ENCODE measurements around the gene RCVRN.

RCVRN gene

GRCh38 chr17:9917801-9918200, 12.7 kb upstream of the RCVRN start:
- TF ChIP-seq CTCF (conservative IDR thresholded peaks at IDR 0.05; ENCODE audit: control insufficient read depth, insufficient read depth, low read depth, low read length) = no peak
- DNase-seq (ENCODE audit: low read depth) = no peak
- no peak overlapping the region for H3K4me3 ChIP-seq (ENCODE audit: control insufficient read depth, low read depth, low read length)

- DNase-seq (ENCODE audit: low read depth) = no peak
- H3K4me3 ChIP-seq (ENCODE audit: control insufficient read depth, low read depth, low read length) = no peak overlapping the region
- no peak for TF ChIP-seq CTCF (conservative IDR thresholded peaks at IDR 0.05; ENCODE audit: control insufficient read depth, insufficient read depth, low read depth, low read length)
Measured at GRCh38 chr17:9917131-9917530, 12.1 kb upstream of the RCVRN start.

GRCh38 chr17:9916108-9916507, 11.0 kb upstream of the RCVRN start:
- DNase-seq (ENCODE audit: low read depth) = no peak
- H3K4me3 ChIP-seq (ENCODE audit: control insufficient read depth, low read depth, low read length) = no peak overlapping the region
- TF ChIP-seq CTCF (conservative IDR thresholded peaks at IDR 0.05; ENCODE audit: control insufficient read depth, insufficient read depth, low read depth, low read length) = no peak

GRCh38 chr17:9913476-9913875, 8.4 kb upstream of the RCVRN start:
- no peak overlapping the region for H3K4me3 ChIP-seq (ENCODE audit: control insufficient read depth, low read depth, low read length)
- TF ChIP-seq CTCF (conservative IDR thresholded peaks at IDR 0.05; ENCODE audit: control insufficient read depth, insufficient read depth, low read depth, low read length) = no peak
- DNase-seq (ENCODE audit: low read depth) = no peak

GRCh38 chr17:9912121-9913099, 7.3 kb upstream of the RCVRN start:
- DNase-seq (ENCODE audit: low read depth) = peak; percentile 23
- TF ChIP-seq CTCF (conservative IDR thresholded peaks at IDR 0.05; ENCODE audit: control insufficient read depth, insufficient read depth, low read depth, low read length) = no peak
- H3K4me3 ChIP-seq (ENCODE audit: control insufficient read depth, low read depth, low read length) = no peak overlapping the region

- H3K4me3 ChIP-seq (ENCODE audit: control insufficient read depth, low read depth, low read length) = no peak overlapping the region
- DNase-seq (ENCODE audit: low read depth) = no peak
- no peak for TF ChIP-seq CTCF (conservative IDR thresholded peaks at IDR 0.05; ENCODE audit: control insufficient read depth, insufficient read depth, low read depth, low read length)
Measured at GRCh38 chr17:9911089-9911488, 6.0 kb upstream of the RCVRN start.
